PC-9 (cell line): ENCODE measurements around the gene LIPE. TPM values are rescaled to one million over a fixed set of nuclear protein-coding genes. Genes with fewer than 3 reads are reported as not detected.

Experiments
- BruUV-seq: library from RNA; stranded (reverse); fragments of 400-500 nt; replicated peaks from 2 replicates; lab custom pipeline; 2021; lab: Mats Ljungman, UMichigan
- CTCF ChIA-PET: fragments of 300-600 bp; sonication (Branson Sonifier 250); formaldehyde crosslinking; loops from one replicate; lab custom pipeline; 2022; ENCODE audit warnings: antibody characterized with exemption; lab: Charles Lee
- POLR2A ChIA-PET: fragments of 300-600 bp; sonication (Branson Sonifier 250); formaldehyde crosslinking; loops from one replicate; lab custom pipeline; 2022; ENCODE audit warnings: antibody characterized with exemption; ENCODE audit not compliant: unreplicated experiment; lab: Charles Lee
- DNase-seq, 2 experiments: peaks; one replicate each; pipeline versions ENCODE4 v3.0.0 to v3.0.0-alpha.2; 2015 to 2022; ENCODE audit warnings: mixed read lengths in 1 of 2
- H2AFZ ChIP-seq: fragments of 200-600 bp; sonication (generic); 2 replicates; pipeline ENCODE4 v1.8.1; 2017; ENCODE audit warnings: antibody characterized with exemption
- H3F3A ChIP-seq: fragments of 200-600 bp; sonication (generic); 2 replicates; pipeline ENCODE4 v1.8.1; 2017; ENCODE audit warnings: antibody characterized with exemption, mild to moderate bottlenecking, low read depth; ENCODE audit not compliant: insufficient read depth
- H3K27ac ChIP-seq: fragments of 200-600 bp; sonication (generic); 2 replicates; pipeline ENCODE4 v1.6.1; 2016; ENCODE audit warnings: mixed run types
- H3K27me3 ChIP-seq: fragments of 200-600 bp; sonication (generic); 2 replicates; pipeline ENCODE4 v1.6.1; 2016; ENCODE audit warnings: low read depth, mixed run types; ENCODE audit not compliant: insufficient read depth
- H3K36me3 ChIP-seq: fragments of 200-600 bp; sonication (generic); 2 replicates; pipeline ENCODE4 v1.6.1; 2016; ENCODE audit warnings: low read depth, mixed run types
- H3K4me1 ChIP-seq: fragments of 200-600 bp; sonication (generic); replicated peaks from 2 replicates; pipeline ENCODE4 v1.6.1; 2016; ENCODE audit warnings: mixed run types; ENCODE audit not compliant: insufficient read depth
- H3K4me2 ChIP-seq: fragments of 200-600 bp; sonication (generic); 2 replicates; pipeline ENCODE4 v1.6.1; 2017; ENCODE audit warnings: mixed run types
- H3K4me3 ChIP-seq: fragments of 200-600 bp; sonication (generic); 2 replicates; pipeline ENCODE4 v1.6.1; 2016; ENCODE audit warnings: mixed run types
- H3K79me2 ChIP-seq: fragments of 200-600 bp; sonication (generic); 2 replicates; pipeline ENCODE4 v1.6.1; 2017; ENCODE audit warnings: low read depth, mixed run types
- H3K9me2 ChIP-seq: fragments of 200-600 bp; sonication (generic); 2 replicates; pipeline ENCODE4 v1.8.1; 2017; ENCODE audit warnings: mild to moderate bottlenecking; ENCODE audit not compliant: insufficient read depth
- H3K9me3 ChIP-seq: fragments of 200-600 bp; sonication (generic); 2 replicates; pipeline ENCODE4 v1.8.1; 2016; ENCODE audit warnings: low read depth; ENCODE audit not compliant: insufficient read depth
- H4K20me1 ChIP-seq: fragments of 200-600 bp; sonication (generic); 2 replicates; pipeline ENCODE4 v1.8.1; 2017; ENCODE audit not compliant: insufficient read depth
- EZH2 ChIP-seq: fragments of 200-600 bp; sonication (generic); IDR thresholded peaks from 2 replicates; pipeline ENCODE4 v1.8.0; 2017; ENCODE audit warnings: antibody characterized with exemption, low read depth
- intact Hi-C: fragments of 100-400 bp; cut with micrococcal nuclease; formaldehyde crosslinking; loops from one replicate; pipeline ENCODE4 v1.10.0; 2022; ENCODE audit not compliant: unreplicated experiment
- total RNA-seq: library from RNA; stranded (reverse); gene quantifications from 2 replicates; pipeline ENCODE4 v1.2.3, GENCODE V29; 2021
- TF ChIP-seq, protein P1 (sequence below): fragments of 200-600 bp; sonication (generic); conservative IDR thresholded peaks from 2 replicates; pipeline ENCODE4 v1.6.1; 2017; ENCODE audit warnings: mixed run types, antibody characterized with exemption, mild to moderate bottlenecking, moderate library complexity

Gene LIPE
- total RNA-seq, 1 experiment from 2014 or later = 12.7 TPM

GRCh38 chr19:42380155-42380554 is 47.0 kb downstream of the LIPE start:
- Histone ChIP-seq H3K4me1 (no peaks in the 10 kb centered on the region), H3K27me3 (no peaks in the 10 kb centered on the region), H3K9me3 (no peaks in the 10 kb centered on the region), H3K9me2 (no peaks in the 10 kb centered on the region), H3K79me2 (no peaks in the 10 kb centered on the region), H3K4me2 (no peak overlapping the region), H3F3A (no peaks in the 10 kb centered on the region), H4K20me1 (no peaks in the 10 kb centered on the region), H3K36me3 (no peaks in the 10 kb centered on the region), H3K4me3 (no peak overlapping the region), H2AFZ (no peak overlapping the region), H3K27ac (no peak overlapping the region)
- POLR2A ChIA-PET = no interaction called here
- no TSS peak for BruUV-seq
- TF ChIP-seq, protein P1, sequence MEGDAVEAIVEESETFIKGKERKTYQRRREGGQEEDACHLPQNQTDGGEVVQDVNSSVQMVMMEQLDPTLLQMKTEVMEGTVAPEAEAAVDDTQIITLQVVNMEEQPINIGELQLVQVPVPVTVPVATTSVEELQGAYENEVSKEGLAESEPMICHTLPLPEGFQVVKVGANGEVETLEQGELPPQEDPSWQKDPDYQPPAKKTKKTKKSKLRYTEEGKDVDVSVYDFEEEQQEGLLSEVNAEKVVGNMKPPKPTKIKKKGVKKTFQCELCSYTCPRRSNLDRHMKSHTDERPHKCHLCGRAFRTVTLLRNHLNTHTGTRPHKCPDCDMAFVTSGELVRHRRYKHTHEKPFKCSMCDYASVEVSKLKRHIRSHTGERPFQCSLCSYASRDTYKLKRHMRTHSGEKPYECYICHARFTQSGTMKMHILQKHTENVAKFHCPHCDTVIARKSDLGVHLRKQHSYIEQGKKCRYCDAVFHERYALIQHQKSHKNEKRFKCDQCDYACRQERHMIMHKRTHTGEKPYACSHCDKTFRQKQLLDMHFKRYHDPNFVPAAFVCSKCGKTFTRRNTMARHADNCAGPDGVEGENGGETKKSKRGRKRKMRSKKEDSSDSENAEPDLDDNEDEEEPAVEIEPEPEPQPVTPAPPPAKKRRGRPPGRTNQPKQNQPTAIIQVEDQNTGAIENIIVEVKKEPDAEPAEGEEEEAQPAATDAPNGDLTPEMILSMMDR = no peak
- no peak for TF ChIP-seq EZH2
- intact Hi-C loops = no loop called here
- CTCF ChIA-PET = no interaction called here
- DNase-seq = no peak

- no peaks in the 10 kb centered on the region for H3K9me3 ChIP-seq
- intact Hi-C loops = no loop called here
- H3K27ac ChIP-seq = no peak overlapping the region
- no peak overlapping the region for H3K4me2 ChIP-seq
- no TSS peak for BruUV-seq
- CTCF ChIA-PET = interaction anchor here (0.7 kb wide), 1 partner anchor 10 kb away, joined by 12 read pairs; no protein-coding TSS in a partner anchor
- POLR2A ChIA-PET = interaction anchor here (0.7 kb wide), 2 partner anchors 85 to 1070 kb away, joined by 3 read pairs; no protein-coding TSS in a partner anchor
- no peak for DNase-seq
- H3K4me3 ChIP-seq = no peak overlapping the region
- no peaks in the 10 kb centered on the region for H3K79me2 ChIP-seq
- H3K27me3 ChIP-seq = no peaks in the 10 kb centered on the region
- H2AFZ ChIP-seq = no peak overlapping the region
- TF ChIP-seq, protein P1 = no peak
- TF ChIP-seq EZH2 = no peak
- no peaks in the 10 kb centered on the region for H4K20me1 ChIP-seq
- H3F3A ChIP-seq = no peaks in the 10 kb centered on the region
- H3K9me2 ChIP-seq = no peaks in the 10 kb centered on the region
- no peaks in the 10 kb centered on the region for H3K36me3 ChIP-seq
- no peaks in the 10 kb centered on the region for H3K4me1 ChIP-seq
Measured at GRCh38 chr19:42378225-42379215, 48.7 kb downstream of the LIPE start.

DNA sequence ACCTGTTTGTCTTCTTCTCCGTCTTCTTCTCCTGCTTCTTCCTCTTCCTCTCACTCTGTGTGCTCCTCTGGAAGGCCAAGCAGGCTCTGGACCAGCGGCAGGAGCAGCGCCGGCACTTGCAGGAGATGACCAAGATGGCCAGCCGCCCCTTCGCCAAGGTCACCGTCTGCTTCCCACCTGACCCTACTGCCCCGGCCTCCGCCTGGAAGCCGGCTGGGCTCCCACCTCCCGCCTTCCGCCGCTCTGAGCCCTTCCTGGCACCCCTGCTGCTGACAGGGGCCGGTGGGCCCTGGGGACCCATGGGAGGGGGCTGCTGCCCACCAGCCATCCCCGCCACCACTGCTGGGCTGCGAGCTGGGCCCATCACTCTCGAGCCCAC is 51.0 kb downstream of the LIPE start:
- Histone ChIP-seq H3K9me2 (no peaks in the 10 kb centered on the region), H3K27ac (no peak overlapping the region), H3K4me2 (no peak overlapping the region), H3K9me3 (no peaks in the 10 kb centered on the region), H3K4me1 (no peaks in the 10 kb centered on the region), H3F3A (no peaks in the 10 kb centered on the region), H3K79me2 (no peaks in the 10 kb centered on the region), H3K4me3 (no peak overlapping the region), H4K20me1 (no peaks in the 10 kb centered on the region), H3K27me3 (no peaks in the 10 kb centered on the region), H3K36me3 (no peaks in the 10 kb centered on the region), H2AFZ (no peak overlapping the region)
- TF ChIP-seq, protein P1 = no peak
- TF ChIP-seq EZH2 = no peak
- ChIA-PET CTCF (no interaction called here), POLR2A (no interaction called here)
- intact Hi-C loops = no loop called here
- BruUV-seq = no TSS peak
- DNase-seq = no peak
